Stimulated activated CD4-positive, alpha-beta T cell treated with anti-CD3 and anti-CD28 coated beads, TNF-alpha, amount 100 ng/mL, for 1 hour (primary cell): Measurements from ENCODE around the gene RNF222.

ENCODE experiments used
- DNase-seq, 3 donors: peaks; one replicate each; pipeline ENCODE4 v3.0.0-alpha.2; 2020; ENCODE audit warnings: low read depth in 3 of 3, low spot score in 1 of 3

Gene RNF222

GRCh38 chr17:8397636-8398035, at the start of gene RNF222:
TSS of gene RNF222 (minus strand) at chr17:8397827. CDS start at chr17:8393461, 4,366 bp downstream.
- no peak for DNase-seq

GRCh38 chr17:8445536-8445935, 47.9 kb upstream of the RNF222 start:
- no peak for DNase-seq

- DNase-seq = no peak
These were observed 46.9 kb upstream of the RNF222 start for GRCh38 chr17:8444494-8444893.

- no peak for DNase-seq
These were observed 46.1 kb upstream of the RNF222 start for GRCh38 chr17:8443756-8444155.

GRCh38 chr17:8442310-8442709, 44.7 kb upstream of the RNF222 start:
- DNase-seq = no peak

GRCh38 chr17:8441690-8442089, 44.1 kb upstream of the RNF222 start:
- no peak for DNase-seq

GRCh38 chr17:8439681-8440080, 42.1 kb upstream of the RNF222 start:
- no peak for DNase-seq

GRCh38 chr17:8438441-8438840, 40.8 kb upstream of the RNF222 start:
- no peak for DNase-seq

GRCh38 chr17:8436844-8437171, 39.2 kb upstream of the RNF222 start:
- no peak for DNase-seq

GRCh38 chr17:8436169-8436843, 38.7 kb upstream of the RNF222 start:
- peak; percentile 0 to 42 (median 17) for DNase-seq

- DNase-seq = peak; percentile 98
These were observed 37.9 kb upstream of the RNF222 start, which contains the start of gene NDEL1 for GRCh38 chr17:8435245-8436168. TSS of gene NDEL1 (plus strand) at chr17:8435884. CDS start at chr17:8444272, 8,388 bp downstream.

- DNase-seq = no peak
These were observed 33.3 kb upstream of the RNF222 start for GRCh38 chr17:8430966-8431365.

GRCh38 chr17:8426802-8427201, 29.2 kb upstream of the RNF222 start:
- DNase-seq = no peak

- DNase-seq = no peak
These were observed 28.6 kb upstream of the RNF222 start for GRCh38 chr17:8426094-8426720.

GRCh38 chr17:8421571-8421970, 23.9 kb upstream of the RNF222 start:
- DNase-seq = no peak

GRCh38 chr17:8420041-8420934, 22.7 kb upstream of the RNF222 start:
- DNase-seq = no peak

- DNase-seq = no peak
These were observed 21.7 kb upstream of the RNF222 start for GRCh38 chr17:8419305-8419704.

GRCh38 chr17:8418471-8418870, 20.8 kb upstream of the RNF222 start:
- no peak for DNase-seq

- no peak for DNase-seq
These were observed 20.2 kb upstream of the RNF222 start for GRCh38 chr17:8417806-8418205.

- DNase-seq = no peak
These were observed 16.3 kb upstream of the RNF222 start for GRCh38 chr17:8413938-8414337.

GRCh38 chr17:8413328-8413727, 15.7 kb upstream of the RNF222 start:
- DNase-seq = no peak
